SHP77 (cell line): Measurements from ENCODE around the gene HIPK1.

Experiments
- DNase-seq, 2 experiments: peaks; one replicate each; lab custom pipeline; 2025; lab: John Stamatoyannopoulos, UW

The HIPK1 gene

DNA sequence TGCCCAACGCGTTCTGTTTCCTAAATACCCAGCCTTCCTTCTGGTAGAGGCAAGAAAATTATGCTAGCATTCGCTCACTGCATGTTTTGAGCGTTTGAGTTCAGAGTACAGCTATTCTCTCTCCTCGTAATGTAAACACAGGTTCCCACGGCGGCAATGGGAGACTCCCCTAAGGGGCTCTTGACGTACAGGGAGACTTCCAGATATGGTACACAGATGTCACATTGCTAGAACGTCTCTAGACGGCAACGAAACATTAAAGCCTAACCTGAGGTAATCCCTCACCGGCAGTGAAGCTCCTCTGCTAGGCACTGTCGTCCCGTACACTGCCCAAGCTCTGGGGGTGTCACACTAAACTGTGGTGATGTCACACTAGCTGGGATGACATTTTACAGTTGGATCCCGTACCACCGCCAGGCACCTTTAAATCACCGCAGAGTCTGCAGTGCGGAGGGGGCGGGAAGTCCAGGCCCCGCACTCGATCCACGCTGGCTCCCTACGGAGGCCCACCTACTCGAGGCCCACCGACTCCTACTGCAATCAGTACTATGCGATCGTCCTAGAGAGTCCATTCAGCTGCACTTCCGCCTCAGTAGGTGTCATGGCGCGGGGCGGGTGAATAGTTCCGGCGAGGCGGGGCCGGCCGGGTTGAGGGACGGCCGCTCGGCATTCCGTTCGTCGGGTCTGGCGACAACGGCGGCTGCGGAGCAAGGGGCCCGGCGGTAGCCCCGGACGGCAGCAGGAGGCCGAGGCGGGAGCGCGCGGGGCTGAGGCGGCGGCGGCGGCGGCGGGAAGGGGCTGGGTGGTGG is at the start of gene HIPK1:
Gene HIPK1 (plus strand): TSS at position 384 of the 809 bp plus-strand sequence.
- peak; percentile 81 to 88 for DNase-seq

DNA sequence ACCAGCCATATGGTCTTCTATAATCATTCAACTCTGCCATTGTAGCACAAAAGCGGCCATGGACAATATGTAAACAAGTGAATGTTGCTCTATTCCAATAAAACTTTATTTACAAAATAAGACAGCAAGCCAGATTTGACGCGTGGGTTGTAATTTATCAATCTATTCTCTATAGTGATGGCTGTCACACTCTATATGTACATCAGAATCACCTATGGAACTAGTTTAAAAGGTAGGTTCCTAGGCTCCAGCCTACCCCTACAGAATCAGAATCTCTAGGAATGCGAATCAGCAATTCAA is 49.4 kb upstream of the HIPK1 start:
- no peak for DNase-seq

DNA sequence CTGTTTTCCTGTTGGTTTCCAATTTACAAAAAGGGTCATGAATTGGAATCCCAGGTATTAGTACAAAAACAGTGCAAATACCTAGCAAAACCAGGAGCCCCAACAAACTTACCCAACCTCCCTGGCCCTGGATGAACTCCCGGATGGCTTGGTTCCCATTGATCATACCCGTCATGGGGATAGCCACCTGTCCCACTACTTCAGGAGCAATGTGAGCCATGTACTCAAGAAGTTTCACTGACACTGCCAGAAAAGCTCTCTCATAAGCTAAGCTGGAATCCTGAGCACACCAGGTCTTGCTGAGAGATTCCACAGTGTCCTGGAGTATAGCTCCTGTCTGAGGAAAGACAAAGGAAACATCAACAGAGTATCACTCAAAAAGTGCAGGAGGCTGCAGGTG is 47.5 kb upstream of the HIPK1 start:
- no peak for DNase-seq

DNA sequence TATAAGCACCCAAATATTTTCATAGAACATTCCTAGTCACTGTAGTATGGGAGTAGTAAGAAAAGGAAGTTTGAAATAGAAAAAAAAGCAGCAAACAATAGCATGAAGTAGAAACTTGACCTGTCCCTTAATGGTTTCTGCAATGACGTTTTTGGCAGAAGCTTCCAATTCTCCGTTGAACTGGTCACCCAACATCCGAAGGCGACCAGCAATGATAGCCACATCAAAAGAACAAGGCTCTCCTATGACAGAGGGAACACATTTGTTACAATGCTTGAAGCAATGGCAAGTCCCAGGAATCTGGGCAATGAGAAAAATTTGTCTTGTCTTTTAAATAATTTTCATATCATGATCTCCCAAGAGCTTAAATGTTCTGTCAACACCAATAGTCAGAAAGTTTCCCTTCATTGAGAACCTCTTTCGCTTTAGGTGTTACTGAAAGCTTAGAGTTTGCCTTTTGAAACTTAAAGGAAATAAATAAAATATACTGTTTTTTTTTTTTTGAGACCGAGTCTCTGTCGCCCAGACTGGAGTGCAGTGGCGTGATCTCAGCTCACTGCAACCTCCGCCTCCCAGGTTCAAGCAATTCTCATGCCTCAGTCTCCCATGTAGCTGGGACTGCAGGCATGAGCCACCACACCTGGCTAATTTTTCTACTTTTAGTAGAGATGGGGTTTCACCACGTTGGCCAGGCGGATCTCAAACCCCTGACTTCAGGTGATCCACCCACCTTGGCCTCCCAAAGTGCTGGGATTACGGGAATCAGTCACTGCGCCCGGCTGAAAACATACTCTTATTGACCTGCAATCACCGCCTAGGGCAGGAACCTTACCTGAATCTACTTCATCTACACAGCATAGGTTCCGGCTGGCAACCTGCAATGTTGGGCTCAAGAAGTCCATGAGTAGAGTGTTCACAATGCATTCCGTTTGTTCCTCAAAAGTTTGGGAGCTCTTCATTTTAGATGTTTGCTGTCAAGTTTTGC is 42.4 kb upstream of the HIPK1 start:
- no peak for DNase-seq

DNA sequence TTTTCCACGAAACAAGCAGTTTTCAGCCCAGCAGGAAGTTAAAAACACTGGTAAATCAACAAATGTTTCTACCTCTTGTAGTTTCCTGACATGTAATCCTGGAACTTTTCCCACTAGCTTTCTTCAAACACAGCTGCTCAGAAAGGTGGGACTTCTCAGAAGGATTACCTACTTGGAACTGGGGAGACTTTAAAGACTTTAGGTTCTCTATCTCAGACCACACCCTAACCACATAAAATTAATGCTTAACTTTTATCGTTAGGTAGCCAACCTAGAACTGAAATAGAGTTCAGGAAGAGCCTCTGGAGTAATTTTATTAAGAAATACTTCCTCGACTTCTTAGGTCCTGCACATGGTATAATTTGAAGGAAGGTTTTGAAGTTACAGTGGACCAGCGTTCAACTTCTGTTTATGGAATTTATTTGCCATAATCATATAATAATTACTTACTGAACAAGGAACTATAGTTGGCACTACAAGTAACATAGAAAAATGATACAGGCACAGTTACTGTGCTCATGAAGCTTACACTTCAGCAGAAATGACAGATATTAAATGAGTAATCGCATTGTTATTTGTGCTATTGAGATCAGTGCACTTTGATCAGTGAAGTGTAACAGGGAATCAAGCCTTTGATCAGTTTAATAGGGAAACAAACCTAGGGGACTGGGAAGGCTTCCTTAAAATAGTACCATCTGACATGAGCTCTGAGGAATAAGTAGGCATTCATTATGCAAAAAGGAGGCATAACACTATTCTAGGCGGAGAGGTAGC is 41.5 kb upstream of the HIPK1 start, which contains the start of gene BCL2L15:
Gene BCL2L15 (minus strand): TSS at position 180 of the 774 bp plus-strand sequence. CDS start 206 bp downstream, outside the sequence.
- DNase-seq, result no peak

DNA sequence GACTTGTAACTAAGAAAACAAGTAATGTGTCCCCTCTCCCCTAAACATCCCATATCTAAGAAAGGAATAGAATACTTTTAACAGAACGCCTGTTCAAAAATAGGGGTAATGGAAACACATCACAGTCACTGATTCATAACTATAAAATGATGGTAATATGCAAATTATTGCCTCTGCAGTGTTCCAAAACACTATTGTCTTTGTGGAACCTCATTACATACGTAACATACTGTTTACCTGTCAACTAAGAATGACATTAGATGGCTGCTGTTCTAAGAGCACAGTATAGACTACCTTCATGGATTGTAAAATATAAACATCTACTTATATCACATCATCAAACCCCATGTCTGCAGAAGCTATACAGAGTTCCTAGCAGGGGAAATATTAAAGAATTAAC is 38.3 kb upstream of the HIPK1 start:
- no peak for DNase-seq

DNA sequence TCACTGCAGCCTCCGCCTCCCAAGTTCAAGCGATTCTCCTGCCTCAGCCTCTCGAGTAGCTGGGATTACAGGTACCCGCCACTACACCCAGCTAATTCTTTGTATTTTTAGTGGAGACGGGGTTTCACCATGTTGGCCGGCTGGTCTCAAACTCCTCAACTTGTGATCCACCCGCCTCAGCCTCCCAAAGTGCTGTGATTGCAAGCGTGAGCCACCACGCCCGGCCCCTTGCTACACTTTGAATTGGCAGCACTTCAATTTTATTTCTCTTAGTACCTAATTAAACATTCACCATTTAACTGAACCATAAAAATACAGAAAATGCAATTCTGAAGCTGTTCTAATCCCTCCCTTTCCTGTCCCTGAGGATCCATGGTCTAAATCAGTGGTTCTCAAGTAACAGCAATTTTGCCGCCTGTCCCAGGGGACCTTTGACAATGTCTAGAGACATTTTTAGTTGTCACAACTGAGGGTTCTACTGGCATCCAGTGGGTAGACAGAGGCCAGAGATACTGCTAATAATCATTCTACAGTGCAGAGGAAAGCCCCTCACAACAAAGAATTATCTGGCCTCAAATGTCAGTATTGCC is 37.4 kb upstream of the HIPK1 start:
- no peak for DNase-seq

DNA sequence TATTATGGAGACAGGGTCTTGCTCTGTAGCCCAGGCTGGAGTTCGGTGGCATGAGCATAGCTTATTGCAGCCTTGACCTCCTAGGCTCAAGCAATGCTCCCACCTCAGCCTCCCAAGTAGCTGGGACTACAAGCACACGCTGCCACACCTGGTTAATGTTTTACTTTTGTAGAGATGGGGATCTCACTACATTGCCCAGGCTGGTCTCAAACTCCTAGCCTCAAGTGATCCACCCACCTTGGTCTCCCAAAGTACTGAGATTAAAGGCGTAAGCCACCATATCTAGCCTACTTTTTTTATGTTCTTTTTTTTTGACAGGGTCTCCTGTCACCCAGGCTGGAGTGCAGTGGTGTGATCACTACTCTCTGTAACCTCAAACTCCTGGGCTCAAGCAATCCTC is 35.9 kb upstream of the HIPK1 start:
- no peak for DNase-seq

DNA sequence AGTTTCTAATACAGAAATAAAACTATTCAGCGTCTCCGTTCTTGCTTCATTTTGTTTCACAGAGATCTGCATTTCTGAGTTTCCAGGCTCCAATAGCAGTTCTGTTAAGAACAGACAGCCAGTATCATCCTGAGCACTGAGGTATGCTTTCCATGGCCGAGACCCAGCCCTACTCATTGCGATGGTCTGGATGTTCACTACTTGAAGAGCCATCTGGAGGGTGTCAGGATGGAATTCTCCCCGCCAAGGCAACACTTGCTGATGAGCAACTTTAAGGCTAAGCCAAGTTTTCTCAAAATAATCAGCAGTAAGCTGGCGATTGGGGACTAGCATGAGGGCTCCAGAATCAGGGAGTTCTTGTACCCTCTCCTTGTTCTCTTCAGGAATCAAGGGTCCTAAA is 34.0 kb upstream of the HIPK1 start:
- DNase-seq, result no peak

DNA sequence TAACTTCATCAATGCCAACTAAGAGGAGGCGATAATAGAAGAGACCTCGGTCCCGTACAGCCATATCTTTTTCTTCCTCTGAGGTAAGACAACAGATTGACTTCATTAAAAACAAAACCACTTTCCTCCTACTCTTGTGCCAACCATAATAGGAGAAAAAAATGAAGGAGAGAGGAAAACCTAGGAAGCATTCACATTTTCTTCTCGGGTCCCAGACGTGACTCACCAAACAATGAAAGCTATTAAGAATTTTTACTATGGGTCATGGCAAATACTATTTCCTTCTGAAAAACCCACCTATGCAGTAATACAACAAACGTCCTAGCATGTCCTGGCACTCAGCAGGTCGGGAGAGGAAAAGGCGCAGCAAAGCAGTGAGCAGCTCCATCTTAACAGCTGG is 33.2 kb upstream of the HIPK1 start:
- no peak for DNase-seq

DNA sequence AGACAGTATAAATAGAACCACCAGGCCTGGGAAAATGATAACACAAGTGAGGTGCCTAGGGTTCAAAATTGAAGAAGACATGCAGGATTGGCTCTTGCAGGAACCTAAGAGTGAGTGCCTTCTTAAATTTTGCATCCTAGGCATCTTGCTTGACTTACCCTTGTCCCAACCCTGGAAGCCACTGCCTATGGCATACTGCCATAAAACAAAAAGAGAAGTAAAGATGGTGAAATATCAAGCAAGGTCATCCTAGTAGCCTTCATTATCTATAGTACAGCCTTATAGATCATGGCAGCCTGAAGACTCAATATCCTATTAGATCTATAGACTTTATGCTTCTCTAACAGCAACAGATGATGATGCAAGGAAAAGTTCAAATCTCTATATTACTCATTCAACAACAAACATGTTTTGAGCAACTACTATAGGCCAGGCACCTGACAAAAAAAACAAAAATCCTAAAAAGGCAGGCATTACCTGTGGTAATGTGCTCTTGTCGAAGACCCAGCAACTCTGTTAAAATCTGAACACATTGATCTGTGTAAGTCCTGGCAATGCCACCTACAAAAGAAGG is 30.8 kb upstream of the HIPK1 start:
- no peak for DNase-seq

DNA sequence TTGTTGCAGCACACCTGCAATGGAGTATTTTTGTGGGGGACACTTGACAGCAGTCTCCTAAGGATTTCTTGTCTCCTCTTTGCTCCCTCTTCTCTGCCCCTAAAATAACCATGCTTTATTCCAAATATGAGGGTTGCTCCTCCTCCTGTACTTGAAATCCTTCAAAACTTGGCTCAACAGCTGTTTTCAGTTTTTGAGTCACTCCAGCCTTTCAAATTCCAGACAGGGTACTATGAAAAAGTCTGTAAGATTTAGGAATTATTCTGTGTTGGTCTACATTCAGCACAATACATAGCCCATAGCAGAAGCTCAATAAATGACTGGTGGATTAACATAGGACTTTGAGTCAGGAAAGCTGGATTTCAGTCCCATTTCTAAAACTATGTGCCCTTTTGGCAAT is 30.0 kb upstream of the HIPK1 start:
- DNase-seq, result no peak

DNA sequence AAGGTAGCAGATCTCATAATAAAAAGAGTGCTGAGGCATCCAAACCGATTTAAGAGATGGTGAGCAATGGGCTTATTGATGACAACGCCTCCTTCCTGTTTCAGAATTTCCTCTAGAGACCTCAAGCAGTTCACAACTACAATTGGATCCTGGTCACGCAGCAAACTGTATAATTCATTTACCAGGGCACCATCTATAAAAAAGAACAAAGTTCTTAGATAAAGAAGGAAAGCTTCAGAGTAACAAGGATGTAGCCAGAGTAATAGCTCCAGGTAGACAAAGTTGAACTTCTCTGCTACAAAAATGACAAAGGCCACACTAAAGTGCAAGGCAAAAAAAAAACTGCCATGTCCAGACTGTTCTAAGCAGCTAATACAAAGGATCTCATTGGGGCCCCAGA is 27.9 kb upstream of the HIPK1 start:
- no peak for DNase-seq

DNA sequence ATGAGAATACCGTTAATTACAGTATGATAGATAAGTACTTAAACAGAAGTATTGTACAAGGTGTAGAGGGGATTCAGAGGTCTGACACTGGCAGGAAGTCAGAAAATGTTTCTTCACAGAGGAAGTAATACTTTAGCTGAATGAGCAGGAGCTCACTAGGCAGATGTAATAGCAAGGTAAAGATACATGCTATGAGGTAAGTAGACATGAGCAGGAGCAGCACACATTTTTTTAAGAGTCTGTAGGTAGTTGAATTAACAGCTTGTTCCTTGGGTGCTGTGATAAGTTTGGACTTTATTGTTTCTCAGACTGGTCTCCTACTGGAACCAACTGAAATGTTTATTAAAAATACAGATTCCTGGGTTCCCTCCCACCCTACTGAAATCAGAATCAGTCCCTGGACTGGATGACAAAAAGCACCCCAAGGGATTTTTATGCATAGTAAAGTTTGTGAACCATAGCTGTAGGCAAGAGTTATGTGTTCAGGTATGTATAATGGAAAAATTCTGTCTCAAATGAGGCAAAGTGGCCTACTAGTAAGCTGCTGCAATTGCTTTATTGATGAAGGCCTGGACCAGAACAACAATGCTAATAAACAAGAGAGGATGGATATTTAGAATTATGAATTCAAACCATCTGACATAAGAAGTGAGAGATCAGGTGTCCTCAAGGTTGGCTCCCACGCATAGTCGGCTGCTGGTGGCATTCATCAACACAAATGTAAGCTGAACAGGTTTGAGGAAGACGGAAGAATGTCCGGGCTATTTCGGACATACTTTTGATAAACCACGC is 25.4 kb upstream of the HIPK1 start:
- no peak for DNase-seq

DNA sequence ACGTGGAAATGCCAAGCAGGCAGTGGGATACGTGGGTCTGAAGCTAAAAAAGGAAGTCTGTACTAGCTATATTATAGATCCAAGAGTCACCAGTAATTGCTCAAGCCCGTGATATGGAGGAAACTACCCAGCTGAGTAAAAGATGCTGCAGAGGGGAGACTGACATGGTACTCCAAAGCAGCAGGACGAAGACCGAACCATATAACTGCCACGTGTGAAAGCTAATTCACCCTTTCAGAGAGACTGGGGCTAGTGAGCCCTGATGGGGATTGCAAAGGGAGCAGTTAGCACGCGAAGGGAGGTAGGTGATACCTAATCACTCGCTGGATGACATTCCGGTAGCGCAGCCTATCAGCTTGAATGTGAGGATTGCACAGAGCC is 24.8 kb upstream of the HIPK1 start:
- DNase-seq, result peak in 1 of 2 experiments; percentile 70

DNA sequence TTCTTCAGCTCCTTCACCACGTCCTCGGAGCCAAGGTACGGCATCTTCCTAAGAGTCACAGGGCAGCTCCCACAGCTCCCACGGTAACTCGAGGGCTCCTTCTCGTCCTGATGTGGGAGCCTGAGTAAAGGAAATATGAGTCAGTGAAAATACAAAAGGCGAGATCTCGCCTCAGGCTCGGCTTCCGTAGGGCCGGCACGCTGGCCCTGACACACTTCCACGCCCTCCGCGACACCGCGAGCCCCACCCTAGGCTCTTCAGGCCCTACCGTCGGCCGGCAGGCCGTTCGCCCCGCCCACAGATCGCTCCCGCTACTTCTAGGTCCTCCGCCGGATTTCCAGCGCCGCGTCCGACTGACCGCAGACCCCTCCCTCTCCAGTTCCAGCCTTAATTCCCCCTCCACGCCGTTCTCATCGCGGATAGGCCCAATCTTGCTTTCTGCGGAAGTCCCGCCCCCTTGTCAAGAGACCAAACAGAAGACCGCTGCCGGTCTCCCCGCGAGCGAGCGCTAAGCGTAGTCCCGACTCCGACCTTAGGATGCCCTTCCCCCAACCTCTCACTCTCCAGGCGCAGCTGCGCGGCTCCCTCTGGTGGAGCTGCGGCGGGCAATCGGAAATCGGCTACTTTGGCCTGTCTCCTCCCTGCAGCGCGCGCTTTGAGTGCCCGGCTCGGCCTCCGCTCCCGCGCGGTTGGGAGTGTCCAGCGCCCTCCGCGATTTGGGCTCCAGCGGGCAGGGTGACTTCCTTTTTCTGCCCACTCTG is 24.3 kb upstream of the HIPK1 start, which contains the start of the genes AP4B1 and DCLRE1B:
Gene AP4B1 (minus strand): TSS at position 126 of the 761 bp plus-strand sequence. CDS start 82 bp downstream, at position 44.
Gene DCLRE1B (plus strand): TSS at position 653 of the 761 bp plus-strand sequence. CDS start 261 bp downstream, outside the sequence.
- DNase-seq, result peak; percentile 99

DNA sequence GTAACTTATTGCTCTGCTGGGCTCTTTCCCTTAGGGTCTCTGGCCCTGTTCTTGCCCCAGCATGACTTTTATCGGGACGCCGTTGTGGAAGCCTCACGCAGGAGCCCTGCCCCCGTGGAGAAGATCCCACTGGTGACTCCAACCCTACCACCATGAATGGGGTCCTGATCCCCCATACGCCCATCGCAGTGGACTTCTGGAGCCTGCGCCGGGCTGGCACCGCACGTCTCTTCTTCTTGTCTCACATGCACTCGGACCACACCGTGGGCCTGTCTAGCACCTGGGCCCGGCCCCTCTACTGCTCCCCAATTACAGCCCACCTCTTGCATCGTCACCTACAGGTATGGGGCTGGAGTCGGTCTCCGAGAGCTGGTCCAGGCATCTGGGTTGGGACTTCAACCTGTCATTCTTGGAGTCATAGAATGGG is 23.7 kb upstream of the HIPK1 start:
- DNase-seq, result peak in 1 of 2 experiments; percentile 3

DNA sequence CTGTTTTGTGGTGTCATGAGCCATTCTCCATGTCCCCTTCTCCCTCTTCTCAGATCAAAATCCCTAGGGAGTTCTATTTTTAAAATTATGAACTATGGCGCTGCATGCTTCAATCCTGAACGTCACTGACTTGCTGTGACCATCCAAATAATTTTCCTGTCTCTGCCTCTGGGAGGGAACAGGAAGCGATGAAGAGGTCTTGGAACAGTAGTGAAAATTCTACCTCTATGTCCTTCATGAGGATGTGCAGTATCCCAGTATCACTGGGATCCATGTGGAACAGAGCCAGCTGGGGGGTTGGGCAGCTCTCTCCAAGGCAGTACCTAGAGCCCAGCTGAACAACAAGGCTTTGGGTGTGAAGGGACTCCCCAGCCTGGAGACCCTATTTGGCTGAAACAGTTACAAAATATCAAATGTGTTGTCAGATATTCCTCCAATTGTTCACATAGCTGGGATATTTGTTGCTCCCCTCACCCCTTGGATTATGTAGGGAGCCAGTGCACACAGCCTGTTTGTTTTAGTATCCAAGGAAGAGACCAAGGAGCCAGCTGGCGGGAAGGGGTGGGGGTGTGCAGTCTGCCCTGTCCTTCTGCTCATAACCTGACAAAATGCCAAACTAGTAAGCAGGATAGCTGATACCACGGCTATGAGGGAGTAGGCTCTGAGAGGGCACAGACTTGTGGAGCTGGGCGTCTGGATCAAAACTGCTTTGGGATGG is 16.4 kb upstream of the HIPK1 start:
- peak; percentile 6 to 9 for DNase-seq

DNA sequence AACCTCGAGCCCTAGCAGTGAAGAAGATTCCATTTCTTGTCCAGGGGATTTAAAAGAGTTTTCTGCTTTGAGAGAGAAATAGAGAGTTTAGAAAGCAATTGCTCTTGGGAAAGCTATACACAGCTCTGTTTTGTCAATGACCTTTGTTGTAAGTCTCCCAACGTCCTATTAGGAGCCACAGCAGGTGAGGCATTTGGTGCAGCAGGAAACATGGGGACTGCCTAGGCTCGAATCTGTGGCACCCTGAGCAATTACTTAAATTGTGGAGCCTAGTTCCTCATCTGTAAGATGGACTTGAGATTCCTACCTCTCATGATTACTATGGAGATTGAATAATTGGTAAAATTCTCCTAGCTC is 15.8 kb upstream of the HIPK1 start:
- DNase-seq, result no peak
